GM18909 (cell line): ENCODE data around the gene ZMYND11.
"Not testable (repeated sequence)": the region's sequence is repeated elsewhere in the genome, so short reads cannot be mapped to it uniquely, and the experiment has no call there.

Experiments
- ATAC-seq: cut with Tn5 transposase; IDR thresholded peaks from one replicate; pipeline ENCODE4 v1.9.1; 2021; ENCODE audit warnings: mild to moderate bottlenecking; ENCODE audit not compliant: unreplicated experiment, poor library complexity

The ZMYND11 gene

GRCh38 chr10:278707-279106 lies 143.5 kb downstream of the ZMYND11 start:
- no peak for ATAC-seq

GRCh38 chr10:279232-279631 lies 144.0 kb downstream of the ZMYND11 start:
- ATAC-seq: no peak

GRCh38 chr10:279655-280054 lies 144.4 kb downstream of the ZMYND11 start:
- no peak for ATAC-seq

GRCh38 chr10:282294-283139 lies 147.3 kb downstream of the ZMYND11 start:
- ATAC-seq: peak; percentile 43

- ATAC-seq: no peak
These were observed 147.9 kb downstream of the ZMYND11 start for GRCh38 chr10:283140-283479.

GRCh38 chr10:283916-284356 lies 148.7 kb downstream of the ZMYND11 start:
- peak; percentile 90 for ATAC-seq

GRCh38 chr10:285216-285615 lies 150.0 kb downstream of the ZMYND11 start:
- no peak for ATAC-seq

GRCh38 chr10:287026-287709 lies 151.9 kb downstream of the ZMYND11 start:
- no peak for ATAC-seq

GRCh38 chr10:287814-288213 lies 152.6 kb downstream of the ZMYND11 start:
- no peak for ATAC-seq

GRCh38 chr10:288316-289200 lies 153.3 kb downstream of the ZMYND11 start:
- no peak for ATAC-seq

GRCh38 chr10:289581-289980 lies 154.3 kb downstream of the ZMYND11 start:
- ATAC-seq: no peak

GRCh38 chr10:290026-290725 lies 154.9 kb downstream of the ZMYND11 start:
- ATAC-seq: no peak

GRCh38 chr10:293636-294035 lies 158.4 kb downstream of the ZMYND11 start:
- ATAC-seq: no peak

GRCh38 chr10:297567-297966 lies 162.3 kb downstream of the ZMYND11 start:
- ATAC-seq: no peak

GRCh38 chr10:298033-298432 lies 162.8 kb downstream of the ZMYND11 start:
- no peak for ATAC-seq

GRCh38 chr10:299512-299911 lies 164.3 kb downstream of the ZMYND11 start:
- ATAC-seq: peak; percentile 31

- ATAC-seq: peak; percentile 38
These were observed 164.7 kb downstream of the ZMYND11 start for GRCh38 chr10:299969-300368.

- not testable (repeated sequence) for ATAC-seq
These were observed 165.3 kb downstream of the ZMYND11 start for GRCh38 chr10:300580-300979.

- ATAC-seq: no peak
These were observed 166.3 kb downstream of the ZMYND11 start for GRCh38 chr10:301536-301935.
